HepG2 (cell line): ENCODE measurements around the gene OR5A2.

Experiments used
- CBX5 ChIP-seq: sonication (generic); formaldehyde crosslinking; IDR thresholded peaks from 2 replicates; pipeline ENCODE4 v1.4.0; 2020; ENCODE audit warnings: missing genetic modification reagents, borderline replicate concordance
- EEA1 ChIP-seq: sonication (generic); formaldehyde crosslinking; IDR thresholded peaks from 2 replicates; pipeline ENCODE4 v1.5.1; 2020; ENCODE audit warnings: mild to moderate bottlenecking, missing genetic modification reagents, borderline replicate concordance
- MEF2D ChIP-seq: sonication (generic); formaldehyde crosslinking; IDR thresholded peaks from 2 replicates; pipeline ENCODE4 v1.5.1; 2020; ENCODE audit warnings: mild to moderate bottlenecking, missing genetic modification reagents
- NFE2 ChIP-seq: sonication (generic); formaldehyde crosslinking; IDR thresholded peaks from 2 replicates; pipeline ENCODE4 v1.4.0; 2020; ENCODE audit warnings: missing genetic modification reagents
- NONO ChIP-seq, 2 experiments: fragments of 450-650 bp in 1 of 2; sonication (generic) in 1 of 2; formaldehyde crosslinking in 1 of 2; IDR thresholded peaks in 1 of 2; conservative IDR thresholded peaks in 1 of 2; 2 replicates each; pipeline versions ENCODE4 v1.6.1 to v1.8.0; 2017 to 2022; ENCODE audit warnings: mild to moderate bottlenecking in 1 of 2, missing genetic modification reagents in 1 of 2, moderate library complexity in 1 of 2
- RAD21 ChIP-seq: fragments of 450-650 bp; formaldehyde crosslinking; IDR thresholded peaks from 2 replicates; pipeline ENCODE4 v1.5.0; 2020; ENCODE audit warnings: mild to moderate bottlenecking
- SETDB1 ChIP-seq: sonication (generic); formaldehyde crosslinking; IDR thresholded peaks from 2 replicates; pipeline ENCODE4 v1.5.1; 2020; ENCODE audit warnings: missing genetic modification reagents, mild to moderate bottlenecking, borderline replicate concordance
- TBP ChIP-seq: sonication (generic); formaldehyde crosslinking; IDR thresholded peaks from 2 replicates; pipeline ENCODE4 v1.5.0; 2020; ENCODE audit warnings: missing genetic modification reagents
- U2AF2 ChIP-seq: fragments of 200-400 bp; formaldehyde crosslinking; IDR thresholded peaks from 2 replicates; pipeline ENCODE4 v1.6.1; 2017; ENCODE audit warnings: low read depth, mild to moderate bottlenecking, low read length
- ZNF350 ChIP-seq: sonication (generic); formaldehyde crosslinking; IDR thresholded peaks from 2 replicates; pipeline ENCODE4 v1.4.0; 2020; ENCODE audit warnings: mild to moderate bottlenecking, low read depth, missing genetic modification reagents, borderline replicate concordance
- ZNF713 ChIP-seq: sonication (generic); formaldehyde crosslinking; IDR thresholded peaks from 2 replicates; pipeline ENCODE4 v1.4.0; 2020; ENCODE audit warnings: mild to moderate bottlenecking, missing genetic modification reagents
- TF ChIP-seq, protein P1 (sequence below): sonication (generic); formaldehyde crosslinking; IDR thresholded peaks from 2 replicates; pipeline ENCODE4 v1.5.0; 2020; ENCODE audit warnings: mild to moderate bottlenecking, missing genetic modification reagents, moderate library complexity
- TF ChIP-seq, protein P2 (sequence below): sonication (generic); formaldehyde crosslinking; IDR thresholded peaks from 2 replicates; pipeline ENCODE4 v1.9.0; 2021; ENCODE audit warnings: missing genetic modification reagents, borderline replicate concordance
- TF ChIP-seq, protein P3 (sequence below): sonication (generic); formaldehyde crosslinking; IDR thresholded peaks from 2 replicates; pipeline ENCODE4 v1.5.1; 2020; ENCODE audit warnings: mild to moderate bottlenecking, missing genetic modification reagents, moderate library complexity

DNA sequence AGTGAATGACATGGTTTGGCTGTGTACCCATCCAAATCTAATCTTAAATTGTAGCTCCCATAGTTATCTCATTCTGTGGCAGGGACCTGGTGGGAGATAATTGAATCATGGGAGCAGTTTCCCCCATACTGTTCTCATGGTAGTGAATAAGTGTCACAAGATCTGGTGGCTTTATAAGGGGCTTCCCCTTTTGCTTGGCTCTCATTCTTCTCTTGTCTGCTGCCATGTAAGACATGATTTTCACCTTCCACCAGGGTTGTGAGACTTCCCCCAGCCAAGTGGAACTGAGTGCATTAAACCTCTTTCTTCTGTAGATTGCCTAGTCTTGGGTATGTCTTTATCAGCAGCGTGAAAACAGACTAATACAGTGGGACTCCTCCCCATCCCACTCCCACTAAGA lies 11.1 kb downstream of the OR5A2 start:
- TF ChIP-seq EEA1 (CRISPR knock-in tag) (no peak), MEF2D (CRISPR knock-in tag) (no peak), ZNF713 (no peak), RAD21 (CRISPR knock-in tag) (no peak), ZNF350 (no peak), NFE2 (no peak), SETDB1 (CRISPR knock-in tag) (no peak), NONO (IDR thresholded peaks at IDR 0.05) (no peak), NONO (CRISPR knock-in tag; conservative IDR thresholded peaks at IDR 0.05) (no peak), U2AF2 (no peak), CBX5 (CRISPR knock-in tag) (no peak), TBP (CRISPR knock-in tag) (no peak)
- TF ChIP-seq, protein P1, sequence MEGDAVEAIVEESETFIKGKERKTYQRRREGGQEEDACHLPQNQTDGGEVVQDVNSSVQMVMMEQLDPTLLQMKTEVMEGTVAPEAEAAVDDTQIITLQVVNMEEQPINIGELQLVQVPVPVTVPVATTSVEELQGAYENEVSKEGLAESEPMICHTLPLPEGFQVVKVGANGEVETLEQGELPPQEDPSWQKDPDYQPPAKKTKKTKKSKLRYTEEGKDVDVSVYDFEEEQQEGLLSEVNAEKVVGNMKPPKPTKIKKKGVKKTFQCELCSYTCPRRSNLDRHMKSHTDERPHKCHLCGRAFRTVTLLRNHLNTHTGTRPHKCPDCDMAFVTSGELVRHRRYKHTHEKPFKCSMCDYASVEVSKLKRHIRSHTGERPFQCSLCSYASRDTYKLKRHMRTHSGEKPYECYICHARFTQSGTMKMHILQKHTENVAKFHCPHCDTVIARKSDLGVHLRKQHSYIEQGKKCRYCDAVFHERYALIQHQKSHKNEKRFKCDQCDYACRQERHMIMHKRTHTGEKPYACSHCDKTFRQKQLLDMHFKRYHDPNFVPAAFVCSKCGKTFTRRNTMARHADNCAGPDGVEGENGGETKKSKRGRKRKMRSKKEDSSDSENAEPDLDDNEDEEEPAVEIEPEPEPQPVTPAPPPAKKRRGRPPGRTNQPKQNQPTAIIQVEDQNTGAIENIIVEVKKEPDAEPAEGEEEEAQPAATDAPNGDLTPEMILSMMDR (CRISPR knock-in tag), result no peak
- TF ChIP-seq, protein P2, sequence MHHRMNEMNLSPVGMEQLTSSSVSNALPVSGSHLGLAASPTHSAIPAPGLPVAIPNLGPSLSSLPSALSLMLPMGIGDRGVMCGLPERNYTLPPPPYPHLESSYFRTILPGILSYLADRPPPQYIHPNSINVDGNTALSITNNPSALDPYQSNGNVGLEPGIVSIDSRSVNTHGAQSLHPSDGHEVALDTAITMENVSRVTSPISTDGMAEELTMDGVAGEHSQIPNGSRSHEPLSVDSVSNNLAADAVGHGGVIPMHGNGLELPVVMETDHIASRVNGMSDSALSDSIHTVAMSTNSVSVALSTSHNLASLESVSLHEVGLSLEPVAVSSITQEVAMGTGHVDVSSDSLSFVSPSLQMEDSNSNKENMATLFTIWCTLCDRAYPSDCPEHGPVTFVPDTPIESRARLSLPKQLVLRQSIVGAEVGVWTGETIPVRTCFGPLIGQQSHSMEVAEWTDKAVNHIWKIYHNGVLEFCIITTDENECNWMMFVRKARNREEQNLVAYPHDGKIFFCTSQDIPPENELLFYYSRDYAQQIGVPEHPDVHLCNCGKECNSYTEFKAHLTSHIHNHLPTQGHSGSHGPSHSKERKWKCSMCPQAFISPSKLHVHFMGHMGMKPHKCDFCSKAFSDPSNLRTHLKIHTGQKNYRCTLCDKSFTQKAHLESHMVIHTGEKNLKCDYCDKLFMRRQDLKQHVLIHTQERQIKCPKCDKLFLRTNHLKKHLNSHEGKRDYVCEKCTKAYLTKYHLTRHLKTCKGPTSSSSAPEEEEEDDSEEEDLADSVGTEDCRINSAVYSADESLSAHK (CRISPR knock-in tag), result no peak
- TF ChIP-seq, protein P3, sequence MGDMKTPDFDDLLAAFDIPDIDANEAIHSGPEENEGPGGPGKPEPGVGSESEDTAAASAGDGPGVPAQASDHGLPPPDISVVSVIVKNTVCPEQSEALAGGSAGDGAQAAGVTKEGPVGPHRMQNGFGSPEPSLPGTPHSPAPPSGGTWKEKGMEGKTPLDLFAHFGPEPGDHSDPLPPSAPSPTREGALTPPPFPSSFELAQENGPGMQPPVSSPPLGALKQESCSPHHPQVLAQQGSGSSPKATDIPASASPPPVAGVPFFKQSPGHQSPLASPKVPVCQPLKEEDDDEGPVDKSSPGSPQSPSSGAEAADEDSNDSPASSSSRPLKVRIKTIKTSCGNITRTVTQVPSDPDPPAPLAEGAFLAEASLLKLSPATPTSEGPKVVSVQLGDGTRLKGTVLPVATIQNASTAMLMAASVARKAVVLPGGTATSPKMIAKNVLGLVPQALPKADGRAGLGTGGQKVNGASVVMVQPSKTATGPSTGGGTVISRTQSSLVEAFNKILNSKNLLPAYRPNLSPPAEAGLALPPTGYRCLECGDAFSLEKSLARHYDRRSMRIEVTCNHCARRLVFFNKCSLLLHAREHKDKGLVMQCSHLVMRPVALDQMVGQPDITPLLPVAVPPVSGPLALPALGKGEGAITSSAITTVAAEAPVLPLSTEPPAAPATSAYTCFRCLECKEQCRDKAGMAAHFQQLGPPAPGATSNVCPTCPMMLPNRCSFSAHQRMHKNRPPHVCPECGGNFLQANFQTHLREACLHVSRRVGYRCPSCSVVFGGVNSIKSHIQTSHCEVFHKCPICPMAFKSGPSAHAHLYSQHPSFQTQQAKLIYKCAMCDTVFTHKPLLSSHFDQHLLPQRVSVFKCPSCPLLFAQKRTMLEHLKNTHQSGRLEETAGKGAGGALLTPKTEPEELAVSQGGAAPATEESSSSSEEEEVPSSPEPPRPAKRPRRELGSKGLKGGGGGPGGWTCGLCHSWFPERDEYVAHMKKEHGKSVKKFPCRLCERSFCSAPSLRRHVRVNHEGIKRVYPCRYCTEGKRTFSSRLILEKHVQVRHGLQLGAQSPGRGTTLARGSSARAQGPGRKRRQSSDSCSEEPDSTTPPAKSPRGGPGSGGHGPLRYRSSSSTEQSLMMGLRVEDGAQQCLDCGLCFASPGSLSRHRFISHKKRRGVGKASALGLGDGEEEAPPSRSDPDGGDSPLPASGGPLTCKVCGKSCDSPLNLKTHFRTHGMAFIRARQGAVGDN (CRISPR knock-in tag), result no peak
